H9 (cell line): ENCODE data around the gene RAB31. TPM values are rescaled to one million over a fixed set of nuclear protein-coding genes. Genes with fewer than 3 reads are reported as not detected.

ENCODE experiments used
- DNase-seq: peaks from one replicate; pipeline ENCODE4 v3.0.0-alpha.2; 2017
- H2AFZ ChIP-seq: one replicate; pipeline ENCODE4 v1.6.1; 2013; ENCODE audit warnings: mild to moderate bottlenecking, low read length, control low read depth, moderate library complexity
- H2AK5ac ChIP-seq: 2 replicates; pipeline ENCODE4 v1.6.1; 2013; ENCODE audit warnings: low read length, control low read depth, mixed read lengths; ENCODE audit not compliant: insufficient read length
- H2BK120ac ChIP-seq: one replicate; pipeline ENCODE4 v1.6.1; 2013; ENCODE audit warnings: low read depth, mild to moderate bottlenecking, low read length, control low read depth, inconsistent platforms; ENCODE audit not compliant: poor library complexity, severe bottlenecking
- H2BK12ac ChIP-seq: 2 replicates; pipeline ENCODE4 v1.6.1; 2013; ENCODE audit warnings: low read length, control low read depth, mixed read lengths, low read depth; ENCODE audit not compliant: insufficient read length
- H2BK15ac ChIP-seq: 2 replicates; pipeline ENCODE4 v1.6.1; 2013; ENCODE audit warnings: low read depth, low read length, control low read depth
- H2BK20ac ChIP-seq: one replicate; pipeline ENCODE4 v1.6.1; 2013; ENCODE audit warnings: low read depth, mild to moderate bottlenecking, low read length, control low read depth, inconsistent platforms; ENCODE audit not compliant: poor library complexity, severe bottlenecking
- H2BK5ac ChIP-seq: 2 replicates; pipeline ENCODE4 v1.6.1; 2013; ENCODE audit warnings: low read length, control low read depth, mixed read lengths; ENCODE audit not compliant: insufficient read length
- H3K14ac ChIP-seq: 2 replicates; pipeline ENCODE4 v1.6.1; 2013; ENCODE audit warnings: low read length, control low read depth; ENCODE audit not compliant: insufficient read depth
- H3K18ac ChIP-seq: 2 replicates; pipeline ENCODE4 v1.6.1; 2013; ENCODE audit warnings: low read depth, mild to moderate bottlenecking, mixed read lengths, low read length, control low read depth; ENCODE audit not compliant: insufficient read length
- H3K23ac ChIP-seq: 2 replicates; pipeline ENCODE4 v1.6.1; 2013; ENCODE audit warnings: low read length, control low read depth, mixed read lengths, low read depth; ENCODE audit not compliant: insufficient read length
- H3K23me2 ChIP-seq: 2 replicates; pipeline ENCODE4 v1.6.1; 2013; ENCODE audit warnings: low read depth, mild to moderate bottlenecking, mixed read lengths, low read length, control low read depth; ENCODE audit not compliant: insufficient read length, poor library complexity, severe bottlenecking
- H3K27ac ChIP-seq: 2 replicates; pipeline ENCODE4 v1.5.1; 2013; ENCODE audit warnings: low read length, control low read depth, mixed read lengths, low read depth; ENCODE audit not compliant: insufficient read length
- H3K27me3 ChIP-seq: 2 replicates; pipeline ENCODE4 v1.6.1; 2013; ENCODE audit warnings: low read length, control low read depth, inconsistent platforms; ENCODE audit not compliant: insufficient read depth
- H3K4ac ChIP-seq: 2 replicates; pipeline ENCODE4 v1.6.1; 2013; ENCODE audit warnings: low read depth, mild to moderate bottlenecking, control low read depth, inconsistent platforms, low read length, moderate library complexity
- H3K4me1 ChIP-seq: 2 replicates; pipeline ENCODE4 v1.6.1; 2013; ENCODE audit warnings: low read length, control low read depth, inconsistent platforms; ENCODE audit not compliant: insufficient read depth
- H3K4me2 ChIP-seq: 2 replicates; pipeline ENCODE4 v1.6.1; 2013; ENCODE audit warnings: low read length, control low read depth, mixed read lengths; ENCODE audit not compliant: insufficient read length, insufficient read depth
- H3K56ac ChIP-seq: 2 replicates; pipeline ENCODE4 v1.6.1; 2013; ENCODE audit warnings: low read depth, mild to moderate bottlenecking, mixed read lengths, low read length, control low read depth; ENCODE audit not compliant: insufficient read length
- H3K79me1 ChIP-seq: 2 replicates; pipeline ENCODE4 v1.6.1; 2013; ENCODE audit warnings: low read depth, mild to moderate bottlenecking, moderate library complexity, low read length, control low read depth, inconsistent platforms; ENCODE audit not compliant: insufficient read depth, poor library complexity, severe bottlenecking
- H3K79me2 ChIP-seq: 2 replicates; pipeline ENCODE4 v1.6.1; 2013; ENCODE audit warnings: low read length, control low read depth, inconsistent platforms; ENCODE audit not compliant: insufficient read depth
- H3K9ac ChIP-seq: 2 replicates; pipeline ENCODE4 v1.6.1; 2013; ENCODE audit warnings: low read length, control low read depth, mixed read lengths; ENCODE audit not compliant: insufficient read length; ENCODE audit errors: extremely low read depth
- H3K9me3 ChIP-seq: one replicate; pipeline ENCODE4 v1.6.1; 2013; ENCODE audit warnings: low read depth, low read length, inconsistent platforms; ENCODE audit not compliant: control insufficient read depth
- H3T11ph ChIP-seq: one replicate; pipeline ENCODE4 v1.6.1; 2013; ENCODE audit warnings: mild to moderate bottlenecking, low read length, control low read depth, inconsistent platforms
- H4K20me1 ChIP-seq: one replicate; pipeline ENCODE4 v1.6.1; 2013; ENCODE audit not compliant: control insufficient read depth, insufficient read length, insufficient read depth
- H4K5ac ChIP-seq: 2 replicates; pipeline ENCODE4 v1.6.1; 2013; ENCODE audit warnings: low read depth, mild to moderate bottlenecking, mixed read lengths, low read length, control low read depth; ENCODE audit not compliant: insufficient read length
- H4K8ac ChIP-seq: replicated peaks from 2 replicates; pipeline ENCODE4 v1.6.1; 2013; ENCODE audit warnings: low read length, control low read depth, mixed read lengths, low read depth; ENCODE audit not compliant: insufficient read length
- H4K91ac ChIP-seq: 2 replicates; pipeline ENCODE4 v1.6.1; 2013; ENCODE audit warnings: low read depth, mild to moderate bottlenecking, moderate library complexity, mixed read lengths, low read length, control low read depth; ENCODE audit not compliant: insufficient read length
- H3K27ac Mint-ChIP-seq, 3 experiments: 2 replicates in 2 of 3; 3 replicates in 1 of 3; pipeline ENCODE4 v1.8.0; 2020 to 2021; ENCODE audit warnings: mixed read lengths in 3 of 3, mild to moderate bottlenecking in 1 of 3, moderate library complexity in 1 of 3
- H3K27me3 Mint-ChIP-seq: 2 replicates; pipeline ENCODE4 v1.8.0; 2021; ENCODE audit warnings: low read depth, mild to moderate bottlenecking, moderate library complexity, mixed read lengths
- H3K36me3 Mint-ChIP-seq, 3 experiments: 2 replicates in 2 of 3; 3 replicates in 1 of 3; pipeline ENCODE4 v1.8.0; 2020 to 2021; ENCODE audit warnings: low read depth in 3 of 3, mixed read lengths in 3 of 3; ENCODE audit not compliant: insufficient read depth in 1 of 3
- H3K4me1 Mint-ChIP-seq, 2 experiments: 2 replicates each; pipeline ENCODE4 v1.8.0; 2020; ENCODE audit warnings: mixed read lengths in 2 of 2
- H3K4me3 Mint-ChIP-seq, 2 experiments: 2 replicates in 1 of 2; 3 replicates in 1 of 2; pipeline ENCODE4 v1.8.0; 2020 to 2021; ENCODE audit warnings: mild to moderate bottlenecking in 2 of 2, mixed read lengths in 2 of 2, moderate library complexity in 1 of 2
- H3K9me3 Mint-ChIP-seq, 2 experiments: 2 replicates in 1 of 2; 3 replicates in 1 of 2; pipeline ENCODE4 v1.8.0; 2020; ENCODE audit warnings: mild to moderate bottlenecking in 2 of 2, mixed read lengths in 2 of 2, moderate library complexity in 1 of 2
- WGBS: extraction: QIAGEN DNeasy Blood & Tissue Kit; methylation state at CpG from one replicate; pipeline ENCODE4 v1.1.7; 2013; ENCODE audit warnings: missing lambda C conversion rate, low lambda C conversion rate, mixed read lengths; ENCODE audit not compliant: insufficient read length; ENCODE audit errors: extremely low coverage; 5-methylcytosine and 5-hydroxymethylcytosine counted together
- total RNA-seq: library from RNA; stranded (reverse); gene quantifications from 2 replicates; pipeline ENCODE4 v1.2.1, GENCODE V29; 2021
- TF ChIP-seq, protein P1 (sequence below): fragments of 200-600 bp; sonication (generic); conservative IDR thresholded peaks from 3 replicates; pipeline ENCODE4 v1.8.0; 2021; ENCODE audit warnings: antibody characterized with exemption, mild to moderate bottlenecking

Gene RAB31
- total RNA-seq, 1 experiment from 2014 or later, result 22.4 TPM

DNA sequence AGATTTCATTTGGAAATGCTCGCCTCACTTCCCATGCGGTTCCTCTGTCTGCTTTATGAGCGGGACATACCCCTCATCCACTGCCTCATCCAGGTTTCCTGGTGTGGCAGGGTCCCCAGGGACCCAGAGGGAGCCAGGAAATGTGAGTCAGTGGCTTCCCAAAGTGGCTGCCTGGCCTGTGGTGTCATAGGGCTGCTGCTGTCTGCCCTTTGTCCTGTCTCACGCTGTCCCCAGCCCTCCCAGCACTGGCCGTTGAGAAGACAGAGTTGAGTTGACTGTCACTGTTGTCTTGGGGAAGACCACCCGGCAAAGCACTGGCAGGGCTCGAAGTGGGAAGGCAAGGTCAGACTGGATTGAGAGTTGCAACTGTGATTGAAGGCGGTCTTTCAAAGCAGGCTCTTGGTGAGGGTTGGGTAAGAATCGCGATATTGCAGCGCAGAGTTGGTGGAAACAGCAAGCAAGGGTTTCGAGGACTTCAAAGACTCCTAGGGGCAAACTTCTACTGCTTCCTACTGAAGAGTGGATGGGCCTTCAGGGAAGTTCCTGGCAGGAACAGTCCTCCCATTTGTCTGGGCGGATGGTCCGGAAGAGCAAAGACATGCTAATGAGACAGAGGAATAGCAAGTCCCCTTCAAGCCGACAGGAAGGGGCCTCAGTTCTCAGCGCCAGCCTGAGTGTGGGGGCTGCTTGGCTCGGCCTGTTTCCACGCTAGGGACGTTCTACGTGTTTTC, 33.9 kb downstream of the RAB31 start:
- TF ChIP-seq, protein P1, sequence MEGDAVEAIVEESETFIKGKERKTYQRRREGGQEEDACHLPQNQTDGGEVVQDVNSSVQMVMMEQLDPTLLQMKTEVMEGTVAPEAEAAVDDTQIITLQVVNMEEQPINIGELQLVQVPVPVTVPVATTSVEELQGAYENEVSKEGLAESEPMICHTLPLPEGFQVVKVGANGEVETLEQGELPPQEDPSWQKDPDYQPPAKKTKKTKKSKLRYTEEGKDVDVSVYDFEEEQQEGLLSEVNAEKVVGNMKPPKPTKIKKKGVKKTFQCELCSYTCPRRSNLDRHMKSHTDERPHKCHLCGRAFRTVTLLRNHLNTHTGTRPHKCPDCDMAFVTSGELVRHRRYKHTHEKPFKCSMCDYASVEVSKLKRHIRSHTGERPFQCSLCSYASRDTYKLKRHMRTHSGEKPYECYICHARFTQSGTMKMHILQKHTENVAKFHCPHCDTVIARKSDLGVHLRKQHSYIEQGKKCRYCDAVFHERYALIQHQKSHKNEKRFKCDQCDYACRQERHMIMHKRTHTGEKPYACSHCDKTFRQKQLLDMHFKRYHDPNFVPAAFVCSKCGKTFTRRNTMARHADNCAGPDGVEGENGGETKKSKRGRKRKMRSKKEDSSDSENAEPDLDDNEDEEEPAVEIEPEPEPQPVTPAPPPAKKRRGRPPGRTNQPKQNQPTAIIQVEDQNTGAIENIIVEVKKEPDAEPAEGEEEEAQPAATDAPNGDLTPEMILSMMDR, result no peak
- H2AFZ ChIP-seq, result no peak overlapping the region
- H3K4me2 ChIP-seq, result no peak overlapping the region
- H3K4me1 ChIP-seq, result peaks cover 14% of the 10 kb centered on the region; the same call in 1 of the 2 replicates
- no peak overlapping the region for H3K18ac ChIP-seq
- H3K4ac ChIP-seq, result no peak overlapping the region
- H3K9me3 ChIP-seq, result no peaks in the 10 kb centered on the region
- H4K8ac ChIP-seq, result no peak overlapping the region
- no peak overlapping the region for H2BK120ac ChIP-seq
- H3K9ac ChIP-seq, result no peak overlapping the region
- H4K20me1 ChIP-seq, result no peaks in the 10 kb centered on the region
- no peak overlapping the region for H2BK15ac ChIP-seq
- H3K23ac ChIP-seq, result no peak overlapping the region
- Mint-ChIP-seq H3K27me3 (no peaks in the 10 kb centered on the region), H3K27ac (peak overlapping the region; percentile 53 to 97 (median 94); a peak in 6 of 7 replicates), H3K4me1 (peaks cover 28 to 35% of the 10 kb centered on the region in 2 experiments), H3K9me3 (no peaks in the 10 kb centered on the region), H3K4me3 (peak overlapping the region; percentile 49 to 53), H3K36me3 (no peaks in the 10 kb centered on the region)
- no peak overlapping the region for H4K91ac ChIP-seq
- no CpG with 5 or more reads among the region's 20 CpGs for WGBS
- no peak overlapping the region for H3K27ac ChIP-seq
- no peaks in the 10 kb centered on the region for H3K79me1 ChIP-seq
- no peak overlapping the region for H2BK5ac ChIP-seq
- no peak overlapping the region for H3K56ac ChIP-seq
- H2BK20ac ChIP-seq, result no peak overlapping the region
- no peaks in the 10 kb centered on the region for H3K23me2 ChIP-seq
- H3K27me3 ChIP-seq, result no peaks in the 10 kb centered on the region
- no peak overlapping the region for H3T11ph ChIP-seq
- no peak overlapping the region for H2BK12ac ChIP-seq
- no peak overlapping the region for H3K14ac ChIP-seq
- no peak overlapping the region for H2AK5ac ChIP-seq
- H4K5ac ChIP-seq, result no peak overlapping the region
- H3K79me2 ChIP-seq, result no peaks in the 10 kb centered on the region
- DNase-seq, result peak; percentile 81
